GM21390 (cell line): ENCODE data around the gene GALNT4.

ENCODE experiments used
- ATAC-seq: cut with Tn5 transposase; IDR thresholded peaks from one replicate; pipeline ENCODE4 v1.9.1; 2021; ENCODE audit not compliant: unreplicated experiment

Gene GALNT4

DNA sequence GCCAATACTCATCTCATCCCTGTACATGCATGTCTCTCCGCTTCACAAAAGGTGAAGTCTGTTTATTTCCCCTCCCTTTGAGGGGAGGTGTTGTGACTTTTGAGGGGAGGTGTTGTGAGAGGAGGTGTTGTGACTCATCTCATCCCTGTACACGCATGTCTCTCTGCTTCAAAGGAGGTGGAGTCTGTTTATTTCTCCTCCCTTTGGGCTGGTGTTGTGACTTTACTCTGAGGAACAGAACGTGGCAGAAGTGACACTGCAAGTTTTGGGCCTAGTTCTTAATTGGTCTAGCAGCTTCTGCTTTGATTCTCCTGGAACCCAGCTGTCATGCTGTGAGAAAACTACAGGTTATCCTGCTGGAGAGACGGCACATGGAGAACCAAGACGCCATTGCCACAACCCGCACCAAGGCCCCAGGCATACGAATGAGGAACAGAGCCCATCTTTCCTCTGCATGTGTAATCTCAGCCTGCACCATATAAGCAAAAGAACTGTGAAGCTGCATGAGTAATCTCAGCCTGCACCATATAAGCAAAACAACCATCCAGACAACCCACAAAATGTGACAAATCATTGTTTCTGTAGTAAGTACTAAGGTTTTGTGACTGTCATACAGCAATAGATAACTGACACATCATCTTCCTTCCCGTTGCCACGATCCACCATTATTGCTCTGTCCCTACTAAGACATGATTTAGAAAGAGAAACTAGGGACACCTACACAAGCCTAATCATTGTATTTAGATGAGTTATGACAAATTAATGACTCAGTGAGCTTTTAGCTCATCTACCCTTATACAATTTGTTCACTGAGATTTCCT, 30.0 kb downstream of the GALNT4 start:
- ATAC-seq, result peak; percentile 52

DNA sequence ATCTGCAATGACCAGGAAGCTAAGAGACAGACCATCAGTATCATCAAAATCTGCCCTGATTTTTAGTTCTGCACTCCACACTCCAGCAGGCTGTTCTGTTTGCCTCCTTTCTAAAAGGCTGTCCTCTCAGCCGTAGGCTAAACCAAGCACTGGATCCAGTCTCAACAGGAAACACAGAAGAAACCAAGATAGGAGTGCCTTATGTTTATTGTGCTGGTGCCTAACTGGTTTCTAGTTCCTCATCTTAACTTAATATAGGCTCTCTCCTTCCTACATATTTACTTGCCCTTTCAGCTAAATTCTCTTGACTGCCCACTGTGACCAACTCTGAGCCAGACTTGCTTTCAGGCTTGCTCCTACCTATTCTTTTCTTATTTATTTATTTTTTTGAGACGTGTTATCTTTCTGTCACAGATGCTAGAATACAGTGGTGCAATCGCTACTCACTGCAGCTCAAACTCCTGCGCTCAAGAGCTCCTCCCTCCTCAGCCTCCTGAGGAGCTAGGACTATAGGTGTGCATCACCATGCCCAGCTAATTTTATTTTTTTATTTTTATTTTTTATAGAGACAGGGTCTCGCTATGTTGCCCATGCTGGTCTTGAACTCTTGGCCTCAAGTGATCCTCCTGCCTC, 30.8 kb downstream of the GALNT4 start:
- ATAC-seq, result no peak

GRCh38 chr12:89492883-89493282, 31.7 kb downstream of the GALNT4 start:
- no peak for ATAC-seq

- ATAC-seq, result no peak
These were observed 33.7 kb downstream of the GALNT4 start for GRCh38 chr12:89490922-89491321.

DNA sequence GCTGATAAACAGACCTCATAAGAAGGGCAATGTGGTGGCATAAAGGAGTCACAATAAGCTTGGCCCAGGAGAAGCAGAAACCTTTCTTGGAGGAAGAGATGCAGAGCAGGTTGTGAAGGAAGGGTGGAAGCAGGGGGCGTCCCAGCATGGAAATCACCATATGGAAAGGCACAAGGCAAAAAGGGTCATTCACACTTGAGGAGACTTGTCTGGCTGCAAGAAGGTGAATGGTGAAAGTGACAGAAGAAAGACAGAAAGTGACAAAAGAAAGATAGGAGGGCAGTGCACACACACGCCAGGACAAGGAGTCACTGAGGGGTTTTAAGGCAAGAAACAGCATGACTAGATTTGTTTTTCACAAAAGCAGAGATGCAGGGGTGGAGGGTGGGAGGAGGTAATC, 38.3 kb downstream of the GALNT4 start:
- no peak for ATAC-seq

- no peak for ATAC-seq
These were observed 40.1 kb downstream of the GALNT4 start for GRCh38 chr12:89484470-89484869.

- ATAC-seq, result no peak
These were observed 43.2 kb downstream of the GALNT4 start for GRCh38 chr12:89481213-89481914.

GRCh38 chr12:89479982-89480381, 44.6 kb downstream of the GALNT4 start:
- ATAC-seq, result no peak

DNA sequence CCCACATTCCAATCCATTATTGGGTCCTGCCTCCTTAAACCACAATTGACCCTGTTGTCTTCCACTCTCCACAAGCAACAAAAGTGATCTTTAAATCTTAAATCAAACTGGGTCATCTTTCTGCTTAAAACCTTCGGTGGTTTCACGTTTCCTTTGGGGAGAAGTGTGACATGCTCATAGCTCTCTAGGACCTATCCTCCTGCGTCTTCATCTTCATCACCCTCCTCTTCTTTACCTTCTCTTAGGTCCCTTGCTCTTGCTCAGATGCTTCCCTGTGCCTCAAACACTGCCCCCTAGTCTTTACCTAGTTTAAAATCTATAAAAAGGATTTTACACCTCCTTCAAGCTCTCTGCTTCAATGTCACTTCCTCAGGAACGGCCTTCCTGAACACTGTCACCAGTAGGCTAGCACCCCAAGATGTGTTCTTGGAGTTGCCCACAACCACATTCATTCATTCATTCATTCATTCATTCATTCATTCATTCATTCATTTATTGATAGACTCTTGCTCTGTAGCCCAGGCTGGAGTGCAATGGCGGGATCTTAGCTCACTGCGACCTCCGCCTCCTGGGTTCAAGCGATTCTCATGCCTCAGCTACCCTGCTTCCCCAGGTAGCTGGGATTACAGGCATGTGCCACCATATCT, 46.8 kb downstream of the GALNT4 start:
- ATAC-seq, result no peak

DNA sequence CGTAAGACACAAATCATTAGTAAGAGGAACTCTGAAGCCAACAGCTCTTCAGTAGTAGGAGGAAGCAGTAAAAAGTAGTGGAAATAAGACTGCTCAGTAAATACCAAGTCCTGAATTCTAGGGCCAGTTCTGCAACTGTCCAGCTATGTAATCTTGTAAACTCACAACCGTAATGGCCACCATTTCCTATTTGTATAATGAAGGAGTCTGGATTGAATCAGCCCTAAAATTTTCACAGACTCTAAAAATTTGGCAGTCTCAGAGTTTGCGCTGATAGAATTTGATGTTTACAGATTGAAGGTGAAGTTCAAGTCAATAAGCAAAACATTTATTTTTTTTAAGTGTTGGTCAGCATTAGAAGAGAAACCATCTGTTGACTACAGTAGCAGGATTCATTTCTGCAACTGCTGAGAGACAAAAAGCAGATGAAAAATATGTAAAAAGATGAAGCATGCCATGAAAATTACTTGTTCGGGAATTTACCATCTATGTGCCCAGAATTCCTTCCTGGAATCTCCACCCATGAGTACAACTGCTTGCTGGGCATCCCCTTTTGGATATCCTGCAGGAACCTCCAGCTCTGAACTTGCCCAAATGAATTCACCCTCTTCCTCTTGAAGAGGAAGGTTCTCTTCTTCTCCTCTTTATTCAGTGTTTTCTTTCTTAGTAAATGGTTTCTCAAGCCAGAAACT, 47.5 kb downstream of the GALNT4 start:
- ATAC-seq, result no peak

- ATAC-seq, result no peak
These were observed 48.4 kb downstream of the GALNT4 start for GRCh38 chr12:89476232-89476631.

GRCh38 chr12:89475203-89475990, 49.2 kb downstream of the GALNT4 start:
- ATAC-seq, result peak; percentile 50

- no peak for ATAC-seq
These were observed 50.0 kb downstream of the GALNT4 start for GRCh38 chr12:89474615-89475014.
